HepG2 (cell line): ENCODE measurements around the gene ANKRD39. TPM values are rescaled to one million over a fixed set of nuclear protein-coding genes. Genes with fewer than 3 reads are reported as not detected.
A peak's percentile ranks its signal among the peaks of the same experiment; 100 is the strongest.

Source experiments
- BCL3 ChIP-seq: sonication (generic); formaldehyde crosslinking; IDR thresholded peaks from 2 replicates; pipeline ENCODE4 v1.5.1; 2020; ENCODE audit warnings: mild to moderate bottlenecking, missing genetic modification reagents, moderate library complexity
- CREM ChIP-seq, 2 experiments: sonication (generic) in 1 of 2; formaldehyde crosslinking in 1 of 2; IDR thresholded peaks; 2 replicates each; pipeline versions ENCODE4 v1.4.0 to v1.6.1; 2016 to 2020; ENCODE audit warnings: antibody characterized with exemption in 1 of 2, mild to moderate bottlenecking in 1 of 2, missing genetic modification reagents in 1 of 2
- ELF1 ChIP-seq: sonication (generic); formaldehyde crosslinking; IDR thresholded peaks from 2 replicates; pipeline ENCODE4 v1.4.0; 2020; ENCODE audit warnings: missing genetic modification reagents
- GRHL1 ChIP-seq: sonication (generic); formaldehyde crosslinking; conservative IDR thresholded peaks from 2 replicates; pipeline ENCODE4 v1.8.0; 2022; ENCODE audit warnings: missing genetic modification reagents
- IRF1 ChIP-seq: sonication (generic); formaldehyde crosslinking; IDR thresholded peaks from 2 replicates; pipeline ENCODE4 v1.4.0; 2020; ENCODE audit warnings: low read depth, mild to moderate bottlenecking, missing genetic modification reagents
- JARID2 ChIP-seq: sonication (generic); formaldehyde crosslinking; IDR thresholded peaks from 2 replicates; pipeline ENCODE4 v1.8.1; 2023; ENCODE audit warnings: missing genetic modification reagents, inconsistent platforms; ENCODE audit not compliant: insufficient replicate concordance
- KMT2A ChIP-seq: sonication (generic); formaldehyde crosslinking; IDR thresholded peaks from 2 replicates; pipeline ENCODE4 v1.4.0; 2020; ENCODE audit warnings: missing genetic modification reagents
- MTA3 ChIP-seq: sonication (generic); formaldehyde crosslinking; IDR thresholded peaks from 2 replicates; pipeline ENCODE4 v1.4.0; 2020; ENCODE audit warnings: missing genetic modification reagents
- POLR2A ChIP-seq, 2 experiments: IDR thresholded peaks; 2 replicates each; pipeline ENCODE4 v1.6.1; 2011; ENCODE audit warnings: low read depth in 2 of 2, low read length in 2 of 2, mild to moderate bottlenecking in 1 of 2, moderate library complexity in 1 of 2; ENCODE audit not compliant: insufficient read depth in 1 of 2
- SMAD9 ChIP-seq: sonication (generic); formaldehyde crosslinking; IDR thresholded peaks from 2 replicates; pipeline ENCODE4 v1.5.1; 2020; ENCODE audit warnings: mild to moderate bottlenecking, missing genetic modification reagents
- SMC3 ChIP-seq: IDR thresholded peaks from 2 replicates; pipeline ENCODE4 v1.6.1; 2011; ENCODE audit warnings: low read length, improper control_type of control experiment
- SP140L ChIP-seq: sonication (generic); formaldehyde crosslinking; IDR thresholded peaks from 2 replicates; pipeline ENCODE4 v1.4.0; 2020; ENCODE audit warnings: missing genetic modification reagents, borderline replicate concordance
- SPEN ChIP-seq: sonication (generic); formaldehyde crosslinking; IDR thresholded peaks from 2 replicates; pipeline ENCODE4 v1.5.1; 2020; ENCODE audit warnings: low read depth, mild to moderate bottlenecking, missing genetic modification reagents
- SRF ChIP-seq: IDR thresholded peaks from 2 replicates; pipeline ENCODE4 v1.6.1; 2011; ENCODE audit warnings: mild to moderate bottlenecking, low read depth, low read length, moderate library complexity
- ZBTB43 ChIP-seq: sonication (generic); formaldehyde crosslinking; conservative IDR thresholded peaks from 2 replicates; pipeline ENCODE4 v1.4.0; 2020; ENCODE audit warnings: missing genetic modification reagents
- ZFP37 ChIP-seq: sonication (generic); formaldehyde crosslinking; IDR thresholded peaks from 2 replicates; pipeline ENCODE4 v1.4.0; 2020; ENCODE audit warnings: missing genetic modification reagents, borderline replicate concordance
- ZNF264 ChIP-seq: sonication (generic); formaldehyde crosslinking; IDR thresholded peaks from 2 replicates; pipeline ENCODE4 v1.4.0; 2020; ENCODE audit warnings: missing genetic modification reagents
- ZNF577 ChIP-seq: sonication (generic); formaldehyde crosslinking; IDR thresholded peaks from 2 replicates; pipeline ENCODE4 v1.4.0; 2020; ENCODE audit warnings: mild to moderate bottlenecking, low read depth, missing genetic modification reagents, borderline replicate concordance
- ZNF672 ChIP-seq: sonication (generic); formaldehyde crosslinking; IDR thresholded peaks from 2 replicates; pipeline ENCODE4 v1.8.1; 2022; ENCODE audit warnings: missing genetic modification reagents
- ZNF761 ChIP-seq: sonication (generic); formaldehyde crosslinking; conservative IDR thresholded peaks from 2 replicates; pipeline ENCODE4 v1.4.0; 2020; ENCODE audit warnings: mild to moderate bottlenecking, missing genetic modification reagents
- polyA plus RNA-seq, 8 experiments: library from polyadenylated mRNA; depleted of rRNA in 3 of 8; stranded (reverse) in 7 of 8; unstranded in 1 of 8; fragments of >200 nt; fragmentation: Illumina TruSeq in 4 of 8; extraction: Trizol in 4 of 8; gene quantifications; 2 replicates each; pipeline versions ENCODE4 v1.2.1 to v1.2.3, GENCODE V29; 2011 to 2016; ENCODE audit warnings: low read depth in 4 of 8, missing spikeins in 1 of 8, mixed read lengths in 1 of 8; ENCODE audit not compliant: insufficient read depth in 1 of 8
- total RNA-seq, 5 experiments: library from RNA; depleted of rRNA; stranded (reverse); fragments of >200 nt; fragmentation: Illumina TruSeq; extraction: Trizol; gene quantifications; 2 replicates each; pipeline ENCODE4 v1.2.3, GENCODE V29; 2016; ENCODE audit warnings: low read depth in 1 of 5
- TF ChIP-seq, protein P1 (sequence below): sonication (generic); formaldehyde crosslinking; IDR thresholded peaks from 2 replicates; pipeline ENCODE4 v1.4.0; 2020; ENCODE audit warnings: low read depth, missing genetic modification reagents

The ANKRD39 gene
- total and polyA plus RNA-seq, 2 of the 13 experiments (the other 11 are each of a cell fraction or from before 2014, with no cell fraction given): 23.2 to 24.8 TPM

GRCh38 chr2:96857667-96858372 lies at the start of gene ANKRD39 (continued):
- TF ChIP-seq, protein P1, sequence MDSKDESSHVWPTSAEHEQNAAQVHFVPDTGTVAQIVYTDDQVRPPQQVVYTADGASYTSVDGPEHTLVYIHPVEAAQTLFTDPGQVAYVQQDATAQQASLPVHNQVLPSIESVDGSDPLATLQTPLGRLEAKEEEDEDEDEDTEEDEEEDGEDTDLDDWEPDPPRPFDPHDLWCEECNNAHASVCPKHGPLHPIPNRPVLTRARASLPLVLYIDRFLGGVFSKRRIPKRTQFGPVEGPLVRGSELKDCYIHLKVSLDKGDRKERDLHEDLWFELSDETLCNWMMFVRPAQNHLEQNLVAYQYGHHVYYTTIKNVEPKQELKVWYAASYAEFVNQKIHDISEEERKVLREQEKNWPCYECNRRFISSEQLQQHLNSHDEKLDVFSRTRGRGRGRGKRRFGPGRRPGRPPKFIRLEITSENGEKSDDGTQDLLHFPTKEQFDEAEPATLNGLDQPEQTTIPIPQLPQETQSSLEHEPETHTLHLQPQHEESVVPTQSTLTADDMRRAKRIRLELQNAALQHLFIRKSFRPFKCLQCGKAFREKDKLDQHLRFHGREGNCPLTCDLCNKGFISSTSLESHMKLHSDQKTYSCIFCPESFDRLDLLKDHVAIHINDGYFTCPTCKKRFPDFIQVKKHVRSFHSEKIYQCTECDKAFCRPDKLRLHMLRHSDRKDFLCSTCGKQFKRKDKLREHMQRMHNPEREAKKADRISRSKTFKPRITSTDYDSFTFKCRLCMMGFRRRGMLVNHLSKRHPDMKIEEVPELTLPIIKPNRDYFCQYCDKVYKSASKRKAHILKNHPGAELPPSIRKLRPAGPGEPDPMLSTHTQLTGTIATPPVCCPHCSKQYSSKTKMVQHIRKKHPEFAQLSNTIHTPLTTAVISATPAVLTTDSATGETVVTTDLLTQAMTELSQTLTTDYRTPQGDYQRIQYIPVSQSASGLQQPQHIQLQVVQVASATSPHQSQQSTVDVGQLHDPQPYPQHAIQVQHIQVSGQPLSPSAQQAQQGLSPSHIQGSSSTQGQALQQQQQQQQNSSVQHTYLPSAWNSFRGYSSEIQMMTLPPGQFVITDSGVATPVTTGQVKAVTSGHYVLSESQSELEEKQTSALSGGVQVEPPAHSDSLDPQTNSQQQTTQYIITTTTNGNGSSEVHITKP (CRISPR knock-in tag): no peak
- TF ChIP-seq IRF1 (CRISPR knock-in tag): no peak
- 0 out of 2 replicates have a peak, but pooled peaks have one; percentile 42 for TF ChIP-seq ZFP37
- peak; percentile 77 for TF ChIP-seq ZBTB43 (CRISPR knock-in tag)
- peak; percentile 94 for TF ChIP-seq SPEN (CRISPR knock-in tag)
- peak; percentile 49; the same call in 1 of the 2 replicates for TF ChIP-seq SMC3
- TF ChIP-seq POLR2A (IDR thresholded peaks at IDR 0.05; ENCODE audit: insufficient read depth in 1 of 2, low read depth in 2 of 2, low read length in 2 of 2): peak in 1 of 2 experiments; percentile 83; a peak in 2 of 4 replicates
- no peak for TF ChIP-seq ZNF672
- TF ChIP-seq ZNF577 (CRISPR knock-in tag): no peak
- 0 out of 2 replicates have a peak, but pooled peaks have one; percentile 20 for TF ChIP-seq MTA3
- TF ChIP-seq ELF1: no peak
- 0 out of 2 replicates have a peak, but pooled peaks have one; percentile 1 for TF ChIP-seq SRF
- TF ChIP-seq BCL3 (CRISPR knock-in tag): peak; percentile 85
- no peak for TF ChIP-seq SMAD9 (CRISPR knock-in tag)
- TF ChIP-seq SP140L (CRISPR knock-in tag): no peak
- peak; percentile 91 for TF ChIP-seq KMT2A
- no peak for TF ChIP-seq GRHL1 (CRISPR knock-in tag)
- TF ChIP-seq JARID2: no peak
- peak; percentile 5; the same call in 1 of the 2 replicates for TF ChIP-seq ZNF264 (CRISPR knock-in tag)
- TF ChIP-seq ZNF761: peak; percentile 89
- TF ChIP-seq CREM (IDR thresholded peaks at IDR 0.05): no peak
- TF ChIP-seq CREM (CRISPR knock-in tag; IDR thresholded peaks at IDR 0.05): peak; percentile 32
